GM23338 (cell line): ENCODE measurements around the gene AOPEP. TPM values are rescaled to one million over a fixed set of nuclear protein-coding genes. Genes with fewer than 3 reads are reported as not detected.

ENCODE experiments used
- ATAC-seq: fragments of 200-7000 bp; cut with Tn5 transposase; 3 replicates; pipeline ENCODE4 v1.9.1; 2020
- DNase-seq: peaks from one replicate; pipeline ENCODE4 v3.0.0-alpha.2; 2015; ENCODE audit warnings: low spot score
- H2AFZ ChIP-seq: fragments of 200-600 bp; sonication (generic); 2 replicates; pipeline ENCODE4 v1.8.0; 2016; ENCODE audit warnings: antibody characterized with exemption, mild to moderate bottlenecking, moderate library complexity
- H3F3A ChIP-seq: fragments of 200-600 bp; sonication (generic); replicated peaks from 2 replicates; pipeline ENCODE4 v1.8.0; 2017; ENCODE audit warnings: antibody characterized with exemption, mixed run types, low read depth
- H3K27ac ChIP-seq: fragments of 200-600 bp; sonication (generic); 2 replicates; pipeline ENCODE4 v1.6.1; 2016; ENCODE audit warnings: low read depth
- H3K27me3 ChIP-seq: fragments of 200-600 bp; sonication (generic); 2 replicates; pipeline ENCODE4 v1.8.0; 2016; ENCODE audit warnings: mild to moderate bottlenecking, mixed run types, moderate library complexity; ENCODE audit not compliant: insufficient read depth
- H3K36me3 ChIP-seq: fragments of 200-600 bp; sonication (generic); 2 replicates; pipeline ENCODE4 v1.8.0; 2016; ENCODE audit warnings: mild to moderate bottlenecking; ENCODE audit not compliant: insufficient read depth
- H3K4me1 ChIP-seq: fragments of 200-600 bp; sonication (generic); 2 replicates; pipeline ENCODE4 v1.8.0; 2016; ENCODE audit warnings: mild to moderate bottlenecking, moderate library complexity; ENCODE audit not compliant: insufficient read depth
- H3K4me2 ChIP-seq: fragments of 200-600 bp; sonication (generic); 2 replicates; pipeline ENCODE4 v1.7.1; 2017; ENCODE audit warnings: mixed run types
- H3K4me3 ChIP-seq: fragments of 200-600 bp; sonication (generic); 2 replicates; pipeline ENCODE4 v1.6.1; 2016; ENCODE audit warnings: mixed run types
- H3K79me2 ChIP-seq: fragments of 200-600 bp; sonication (generic); replicated peaks from 2 replicates; pipeline ENCODE4 v1.8.0; 2017; ENCODE audit warnings: mild to moderate bottlenecking; ENCODE audit not compliant: insufficient read depth
- H3K9me2 ChIP-seq: fragments of 200-600 bp; sonication (generic); 2 replicates; pipeline ENCODE4 v1.8.0; 2017; ENCODE audit not compliant: insufficient read depth
- H4K20me1 ChIP-seq: fragments of 200-600 bp; sonication (generic); replicated peaks from 2 replicates; pipeline ENCODE4 v1.8.0; 2017; ENCODE audit warnings: mild to moderate bottlenecking; ENCODE audit not compliant: insufficient read depth
- H3K27ac Mint-ChIP-seq: 2 replicates; pipeline ENCODE4 v1.8.0; 2020; ENCODE audit warnings: inconsistent platforms, mild to moderate bottlenecking, moderate library complexity, mixed read lengths
- H3K27me3 Mint-ChIP-seq: 3 replicates; pipeline ENCODE4 v1.8.0; 2022; ENCODE audit warnings: low read depth, mild to moderate bottlenecking, moderate library complexity, mixed read lengths, inconsistent platforms; ENCODE audit not compliant: insufficient read depth, poor library complexity
- H3K36me3 Mint-ChIP-seq: 3 replicates; pipeline ENCODE4 v1.8.0; 2021; ENCODE audit warnings: low read depth, mild to moderate bottlenecking, inconsistent platforms, moderate library complexity, mixed read lengths
- H3K4me1 Mint-ChIP-seq: 3 replicates; pipeline ENCODE4 v1.8.0; 2020; ENCODE audit warnings: mild to moderate bottlenecking, inconsistent platforms, mixed read lengths
- H3K4me3 Mint-ChIP-seq: 3 replicates; pipeline ENCODE4 v1.8.0; 2021; ENCODE audit warnings: moderate library complexity, mild to moderate bottlenecking, inconsistent platforms, mixed read lengths
- H3K9me3 Mint-ChIP-seq: 3 replicates; pipeline ENCODE4 v1.8.0; 2020; ENCODE audit warnings: moderate library complexity, mild to moderate bottlenecking, inconsistent platforms, mixed read lengths
- CREB1 ChIP-seq: fragments of 250-450 bp; sonication (Bioruptor Pico); IDR thresholded peaks from 2 replicates; pipeline ENCODE4 v1.5.0; 2020; ENCODE audit warnings: low read depth, mild to moderate bottlenecking, moderate library complexity
- EZH2 ChIP-seq: fragments of 200-600 bp; sonication (generic); IDR thresholded peaks from one replicate; pipeline ENCODE4 v1.8.0; 2017; ENCODE audit warnings: antibody characterized with exemption, mild to moderate bottlenecking, low read depth; ENCODE audit not compliant: unreplicated experiment
- EZH2phosphoT487 ChIP-seq: fragments of 200-600 bp; sonication (generic); IDR thresholded peaks from one replicate; pipeline ENCODE4 v1.8.1; 2018; ENCODE audit warnings: antibody characterized with exemption; ENCODE audit not compliant: unreplicated experiment
- JUNB ChIP-seq: IDR thresholded peaks from one replicate; pipeline ENCODE4 v1.6.1; 2016; ENCODE audit warnings: antibody characterized with exemption; ENCODE audit not compliant: unreplicated experiment
- NANOG ChIP-seq: IDR thresholded peaks from 2 replicates; pipeline ENCODE4 v1.6.1; 2016; ENCODE audit warnings: antibody characterized with exemption, borderline replicate concordance
- POLR2AphosphoS5 ChIP-seq: IDR thresholded peaks from 2 replicates; pipeline ENCODE4 v1.6.1; 2016; ENCODE audit warnings: antibody characterized with exemption, low read depth
- ZNF114 ChIP-seq: fragments of 250-450 bp; sonication (Bioruptor Pico); IDR thresholded peaks from 2 replicates; pipeline ENCODE4 v1.5.0; 2020; ENCODE audit warnings: mild to moderate bottlenecking, moderate library complexity
- ZNF331 ChIP-seq: fragments of 250-450 bp; sonication (Bioruptor Pico); IDR thresholded peaks from 2 replicates; pipeline ENCODE4 v1.5.0; 2020; ENCODE audit warnings: low read depth, mild to moderate bottlenecking, moderate library complexity
- polyA plus RNA-seq: library from polyadenylated mRNA; unstranded; fragments of >200 nt; fragmentation: Nextera tagmentation; extraction: Ambion mirVana; gene quantifications from 2 replicates; pipeline ENCODE4 v1.2.1, GENCODE V29; 2016
- total RNA-seq: library from RNA; depleted of rRNA; stranded (reverse); fragments of >200 nt; shearing (Covaris generic); gene quantifications from 2 replicates; pipeline ENCODE4 v1.2.3, GENCODE V29; 2014
- TF ChIP-seq, protein P1 (sequence below), 2 experiments: fragments of 200-600 bp in 1 of 2; sonication (generic) in 1 of 2; conservative IDR thresholded peaks; 2 replicates each; pipeline versions ENCODE4 v1.5.1 to v1.6.1; 2016 to 2017; ENCODE audit warnings: antibody characterized with exemption in 2 of 2, low read depth in 2 of 2, mild to moderate bottlenecking in 2 of 2, moderate library complexity in 1 of 2
- TF ChIP-seq, protein P2 (sequence below): fragments of 250-450 bp; sonication (Bioruptor Pico); IDR thresholded peaks from 2 replicates; pipeline ENCODE4 v1.5.0; 2020; ENCODE audit warnings: mild to moderate bottlenecking, moderate library complexity
- TF ChIP-seq, protein P3 (sequence below): IDR thresholded peaks from one replicate; pipeline ENCODE4 v1.6.1; 2018; ENCODE audit warnings: antibody characterized with exemption; ENCODE audit not compliant: unreplicated experiment

The AOPEP gene
- total and polyA plus RNA-seq, 2 experiments from 2014 or later, result 7.0 to 16.5 TPM

DNA sequence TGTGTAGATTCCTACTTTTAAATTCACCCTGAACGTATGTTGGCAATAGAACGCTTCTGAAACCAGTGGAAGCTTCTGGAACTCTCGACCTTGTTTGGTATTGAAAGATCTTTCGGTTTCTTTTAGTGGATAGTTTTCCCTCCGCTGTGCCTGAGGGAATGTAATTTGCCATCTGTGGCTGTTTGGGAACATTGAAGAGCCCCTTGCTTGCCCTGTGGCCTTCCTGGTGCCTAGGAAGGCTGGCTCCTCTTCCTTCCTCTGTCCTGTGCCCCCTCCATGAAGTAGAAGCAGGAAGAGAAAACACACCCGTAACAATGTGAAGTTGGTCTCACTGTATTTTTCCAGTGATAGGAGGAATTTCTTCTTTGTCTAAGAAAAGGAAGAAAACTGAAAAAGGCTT is 274.3 kb downstream of the AOPEP start:
- peaks cover 15% of the 10 kb centered on the region for H3K4me1 Mint-ChIP-seq
- TF ChIP-seq, protein P1, sequence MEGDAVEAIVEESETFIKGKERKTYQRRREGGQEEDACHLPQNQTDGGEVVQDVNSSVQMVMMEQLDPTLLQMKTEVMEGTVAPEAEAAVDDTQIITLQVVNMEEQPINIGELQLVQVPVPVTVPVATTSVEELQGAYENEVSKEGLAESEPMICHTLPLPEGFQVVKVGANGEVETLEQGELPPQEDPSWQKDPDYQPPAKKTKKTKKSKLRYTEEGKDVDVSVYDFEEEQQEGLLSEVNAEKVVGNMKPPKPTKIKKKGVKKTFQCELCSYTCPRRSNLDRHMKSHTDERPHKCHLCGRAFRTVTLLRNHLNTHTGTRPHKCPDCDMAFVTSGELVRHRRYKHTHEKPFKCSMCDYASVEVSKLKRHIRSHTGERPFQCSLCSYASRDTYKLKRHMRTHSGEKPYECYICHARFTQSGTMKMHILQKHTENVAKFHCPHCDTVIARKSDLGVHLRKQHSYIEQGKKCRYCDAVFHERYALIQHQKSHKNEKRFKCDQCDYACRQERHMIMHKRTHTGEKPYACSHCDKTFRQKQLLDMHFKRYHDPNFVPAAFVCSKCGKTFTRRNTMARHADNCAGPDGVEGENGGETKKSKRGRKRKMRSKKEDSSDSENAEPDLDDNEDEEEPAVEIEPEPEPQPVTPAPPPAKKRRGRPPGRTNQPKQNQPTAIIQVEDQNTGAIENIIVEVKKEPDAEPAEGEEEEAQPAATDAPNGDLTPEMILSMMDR (conservative IDR thresholded peaks at IDR 0.05; ENCODE audit: low read depth in 2 of 2), result no peak
- no peak for TF ChIP-seq CREB1 (CRISPR knock-in tag)
- no peak for TF ChIP-seq ZNF331
- TF ChIP-seq, protein P2, sequence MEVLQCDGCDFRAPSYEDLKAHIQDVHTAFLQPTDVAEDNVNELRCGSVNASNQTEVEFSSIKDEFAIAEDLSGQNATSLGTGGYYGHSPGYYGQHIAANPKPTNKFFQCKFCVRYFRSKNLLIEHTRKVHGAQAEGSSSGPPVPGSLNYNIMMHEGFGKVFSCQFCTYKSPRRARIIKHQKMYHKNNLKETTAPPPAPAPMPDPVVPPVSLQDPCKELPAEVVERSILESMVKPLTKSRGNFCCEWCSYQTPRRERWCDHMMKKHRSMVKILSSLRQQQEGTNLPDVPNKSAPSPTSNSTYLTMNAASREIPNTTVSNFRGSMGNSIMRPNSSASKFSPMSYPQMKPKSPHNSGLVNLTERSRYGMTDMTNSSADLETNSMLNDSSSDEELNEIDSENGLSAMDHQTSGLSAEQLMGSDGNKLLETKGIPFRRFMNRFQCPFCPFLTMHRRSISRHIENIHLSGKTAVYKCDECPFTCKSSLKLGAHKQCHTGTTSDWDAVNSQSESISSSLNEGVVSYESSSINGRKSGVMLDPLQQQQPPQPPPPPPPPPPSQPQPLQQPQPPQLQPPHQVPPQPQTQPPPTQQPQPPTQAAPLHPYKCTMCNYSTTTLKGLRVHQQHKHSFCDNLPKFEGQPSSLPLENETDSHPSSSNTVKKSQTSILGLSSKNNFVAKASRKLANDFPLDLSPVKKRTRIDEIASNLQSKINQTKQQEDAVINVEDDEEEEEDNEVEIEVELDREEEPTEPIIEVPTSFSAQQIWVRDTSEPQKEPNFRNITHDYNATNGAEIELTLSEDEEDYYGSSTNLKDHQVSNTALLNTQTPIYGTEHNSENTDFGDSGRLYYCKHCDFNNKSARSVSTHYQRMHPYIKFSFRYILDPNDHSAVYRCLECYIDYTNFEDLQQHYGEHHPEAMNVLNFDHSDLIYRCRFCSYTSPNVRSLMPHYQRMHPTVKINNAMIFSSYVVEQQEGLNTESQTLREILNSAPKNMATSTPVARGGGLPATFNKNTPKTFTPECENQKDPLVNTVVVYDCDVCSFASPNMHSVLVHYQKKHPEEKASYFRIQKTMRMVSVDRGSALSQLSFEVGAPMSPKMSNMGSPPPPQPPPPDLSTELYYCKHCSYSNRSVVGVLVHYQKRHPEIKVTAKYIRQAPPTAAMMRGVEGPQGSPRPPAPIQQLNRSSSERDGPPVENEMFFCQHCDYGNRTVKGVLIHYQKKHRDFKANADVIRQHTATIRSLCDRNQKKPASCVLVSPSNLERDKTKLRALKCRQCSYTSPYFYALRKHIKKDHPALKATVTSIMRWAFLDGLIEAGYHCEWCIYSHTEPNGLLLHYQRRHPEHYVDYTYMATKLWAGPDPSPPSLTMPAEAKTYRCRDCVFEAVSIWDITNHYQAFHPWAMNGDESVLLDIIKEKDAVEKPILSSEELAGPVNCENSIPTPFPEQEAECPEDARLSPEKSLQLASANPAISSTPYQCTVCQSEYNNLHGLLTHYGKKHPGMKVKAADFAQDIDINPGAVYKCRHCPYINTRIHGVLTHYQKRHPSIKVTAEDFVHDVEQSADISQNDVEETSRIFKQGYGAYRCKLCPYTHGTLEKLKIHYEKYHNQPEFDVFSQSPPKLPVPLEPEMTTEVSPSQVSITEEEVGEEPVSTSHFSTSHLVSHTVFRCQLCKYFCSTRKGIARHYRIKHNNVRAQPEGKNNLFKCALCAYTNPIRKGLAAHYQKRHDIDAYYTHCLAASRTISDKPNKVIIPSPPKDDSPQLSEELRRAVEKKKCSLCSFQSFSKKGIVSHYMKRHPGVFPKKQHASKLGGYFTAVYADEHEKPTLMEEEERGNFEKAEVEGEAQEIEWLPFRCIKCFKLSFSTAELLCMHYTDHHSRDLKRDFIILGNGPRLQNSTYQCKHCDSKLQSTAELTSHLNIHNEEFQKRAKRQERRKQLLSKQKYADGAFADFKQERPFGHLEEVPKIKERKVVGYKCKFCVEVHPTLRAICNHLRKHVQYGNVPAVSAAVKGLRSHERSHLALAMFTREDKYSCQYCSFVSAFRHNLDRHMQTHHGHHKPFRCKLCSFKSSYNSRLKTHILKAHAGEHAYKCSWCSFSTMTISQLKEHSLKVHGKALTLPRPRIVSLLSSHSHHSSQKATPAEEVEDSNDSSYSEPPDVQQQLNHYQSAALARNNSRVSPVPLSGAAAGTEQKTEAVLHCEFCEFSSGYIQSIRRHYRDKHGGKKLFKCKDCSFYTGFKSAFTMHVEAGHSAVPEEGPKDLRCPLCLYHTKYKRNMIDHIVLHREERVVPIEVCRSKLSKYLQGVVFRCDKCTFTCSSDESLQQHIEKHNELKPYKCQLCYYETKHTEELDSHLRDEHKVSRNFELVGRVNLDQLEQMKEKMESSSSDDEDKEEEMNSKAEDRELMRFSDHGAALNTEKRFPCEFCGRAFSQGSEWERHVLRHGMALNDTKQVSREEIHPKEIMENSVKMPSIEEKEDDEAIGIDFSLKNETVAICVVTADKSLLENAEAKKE (CRISPR knock-in tag), result no peak
- TF ChIP-seq ZNF114 (CRISPR knock-in tag), result no peak
- TF ChIP-seq JUNB, result no peak
- no peak for TF ChIP-seq POLR2AphosphoS5
- no peak for TF ChIP-seq EZH2phosphoT487
- no peak for TF ChIP-seq NANOG
- TF ChIP-seq EZH2, result no peak
- TF ChIP-seq, protein P3, sequence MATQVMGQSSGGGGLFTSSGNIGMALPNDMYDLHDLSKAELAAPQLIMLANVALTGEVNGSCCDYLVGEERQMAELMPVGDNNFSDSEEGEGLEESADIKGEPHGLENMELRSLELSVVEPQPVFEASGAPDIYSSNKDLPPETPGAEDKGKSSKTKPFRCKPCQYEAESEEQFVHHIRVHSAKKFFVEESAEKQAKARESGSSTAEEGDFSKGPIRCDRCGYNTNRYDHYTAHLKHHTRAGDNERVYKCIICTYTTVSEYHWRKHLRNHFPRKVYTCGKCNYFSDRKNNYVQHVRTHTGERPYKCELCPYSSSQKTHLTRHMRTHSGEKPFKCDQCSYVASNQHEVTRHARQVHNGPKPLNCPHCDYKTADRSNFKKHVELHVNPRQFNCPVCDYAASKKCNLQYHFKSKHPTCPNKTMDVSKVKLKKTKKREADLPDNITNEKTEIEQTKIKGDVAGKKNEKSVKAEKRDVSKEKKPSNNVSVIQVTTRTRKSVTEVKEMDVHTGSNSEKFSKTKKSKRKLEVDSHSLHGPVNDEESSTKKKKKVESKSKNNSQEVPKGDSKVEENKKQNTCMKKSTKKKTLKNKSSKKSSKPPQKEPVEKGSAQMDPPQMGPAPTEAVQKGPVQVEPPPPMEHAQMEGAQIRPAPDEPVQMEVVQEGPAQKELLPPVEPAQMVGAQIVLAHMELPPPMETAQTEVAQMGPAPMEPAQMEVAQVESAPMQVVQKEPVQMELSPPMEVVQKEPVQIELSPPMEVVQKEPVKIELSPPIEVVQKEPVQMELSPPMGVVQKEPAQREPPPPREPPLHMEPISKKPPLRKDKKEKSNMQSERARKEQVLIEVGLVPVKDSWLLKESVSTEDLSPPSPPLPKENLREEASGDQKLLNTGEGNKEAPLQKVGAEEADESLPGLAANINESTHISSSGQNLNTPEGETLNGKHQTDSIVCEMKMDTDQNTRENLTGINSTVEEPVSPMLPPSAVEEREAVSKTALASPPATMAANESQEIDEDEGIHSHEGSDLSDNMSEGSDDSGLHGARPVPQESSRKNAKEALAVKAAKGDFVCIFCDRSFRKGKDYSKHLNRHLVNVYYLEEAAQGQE, result no peak
- no peak overlapping the region for H3K27ac Mint-ChIP-seq
- Histone ChIP-seq H3K4me1 (peaks cover 8% of the 10 kb centered on the region; the same call in 1 of the 2 replicates), H3F3A (no peaks in the 10 kb centered on the region), H4K20me1 (no peaks in the 10 kb centered on the region), H2AFZ (no peak overlapping the region), H3K36me3 (no peaks in the 10 kb centered on the region), H3K27ac (no peak overlapping the region), H3K9me2 (no peaks in the 10 kb centered on the region), H3K4me3 (no peak overlapping the region), H3K4me2 (no peak overlapping the region), H3K79me2 (no peaks in the 10 kb centered on the region), H3K27me3 (peaks cover 38% of the 10 kb centered on the region)
- ATAC-seq (no peak), DNase-seq (no peak)
- H3K4me3 Mint-ChIP-seq, result no peak overlapping the region
- H3K27me3 Mint-ChIP-seq, result peaks cover 17% of the 10 kb centered on the region
- no peaks in the 10 kb centered on the region for H3K36me3 Mint-ChIP-seq
- no peaks in the 10 kb centered on the region for H3K9me3 Mint-ChIP-seq
